Astrocyte of the spinal cord (primary cell): ENCODE data around the gene PSMD11.

Experiments used
- DNase-seq: peaks from one replicate; pipeline ENCODE4 v3.0.0; 2011; ENCODE audit warnings: low read depth, low spot score
- H3K4me3 ChIP-seq: 2 replicates; pipeline ENCODE4 v1.5.1; 2011; ENCODE audit warnings: low read depth, mild to moderate bottlenecking, low read length, moderate library complexity
- in situ Hi-C: cut with HindIII; loops from 2 replicates; pipeline ENCODE4 v1.10.0; 2017; ENCODE audit warnings: low sequenced_read_pairs
- TF ChIP-seq, protein P1 (sequence below): IDR thresholded peaks from 2 replicates; pipeline ENCODE4 v1.5.1; 2012; ENCODE audit warnings: low read depth, mild to moderate bottlenecking, low read length, inconsistent platforms

PSMD11 gene

DNA sequence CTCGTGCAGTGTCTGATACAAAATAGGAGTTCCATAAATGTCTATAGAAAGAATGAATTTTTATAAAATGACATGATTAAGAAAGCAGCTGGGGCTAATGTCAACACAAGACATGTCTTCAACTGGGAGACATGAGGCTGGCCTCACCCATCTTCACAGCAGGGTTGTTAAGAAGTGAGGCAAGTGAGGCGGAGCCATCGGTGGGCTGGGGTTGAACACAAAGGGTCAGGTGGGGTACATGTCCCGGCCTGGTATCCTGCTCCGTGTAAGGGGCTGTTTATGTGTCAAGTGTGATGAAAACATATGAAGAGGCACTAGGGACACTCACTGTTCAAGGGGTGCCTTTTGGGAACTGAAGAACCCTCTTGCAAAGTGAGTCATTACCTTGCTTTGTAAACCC is 64.6 kb downstream of the PSMD11 start:
- H3K4me3 ChIP-seq: no peak overlapping the region
- TF ChIP-seq, protein P1, sequence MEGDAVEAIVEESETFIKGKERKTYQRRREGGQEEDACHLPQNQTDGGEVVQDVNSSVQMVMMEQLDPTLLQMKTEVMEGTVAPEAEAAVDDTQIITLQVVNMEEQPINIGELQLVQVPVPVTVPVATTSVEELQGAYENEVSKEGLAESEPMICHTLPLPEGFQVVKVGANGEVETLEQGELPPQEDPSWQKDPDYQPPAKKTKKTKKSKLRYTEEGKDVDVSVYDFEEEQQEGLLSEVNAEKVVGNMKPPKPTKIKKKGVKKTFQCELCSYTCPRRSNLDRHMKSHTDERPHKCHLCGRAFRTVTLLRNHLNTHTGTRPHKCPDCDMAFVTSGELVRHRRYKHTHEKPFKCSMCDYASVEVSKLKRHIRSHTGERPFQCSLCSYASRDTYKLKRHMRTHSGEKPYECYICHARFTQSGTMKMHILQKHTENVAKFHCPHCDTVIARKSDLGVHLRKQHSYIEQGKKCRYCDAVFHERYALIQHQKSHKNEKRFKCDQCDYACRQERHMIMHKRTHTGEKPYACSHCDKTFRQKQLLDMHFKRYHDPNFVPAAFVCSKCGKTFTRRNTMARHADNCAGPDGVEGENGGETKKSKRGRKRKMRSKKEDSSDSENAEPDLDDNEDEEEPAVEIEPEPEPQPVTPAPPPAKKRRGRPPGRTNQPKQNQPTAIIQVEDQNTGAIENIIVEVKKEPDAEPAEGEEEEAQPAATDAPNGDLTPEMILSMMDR: no peak

GRCh38 chr17:32510466-32510865 is 66.2 kb downstream of the PSMD11 start:
- no peak overlapping the region for H3K4me3 ChIP-seq
- in situ Hi-C loops: no loop called here
- TF ChIP-seq, protein P1: no peak
- no peak for DNase-seq

More for the DNA sequence above, 64.6 kb downstream of the PSMD11 start:
- DNase-seq: no peak
- in situ Hi-C loops: no loop called here

- H3K4me3 ChIP-seq: no peak overlapping the region
- TF ChIP-seq, protein P1: no peak
- no peak for DNase-seq
- in situ Hi-C loops: no loop called here
These were observed 68.0 kb downstream of the PSMD11 start for GRCh38 chr17:32512328-32512727.

DNA sequence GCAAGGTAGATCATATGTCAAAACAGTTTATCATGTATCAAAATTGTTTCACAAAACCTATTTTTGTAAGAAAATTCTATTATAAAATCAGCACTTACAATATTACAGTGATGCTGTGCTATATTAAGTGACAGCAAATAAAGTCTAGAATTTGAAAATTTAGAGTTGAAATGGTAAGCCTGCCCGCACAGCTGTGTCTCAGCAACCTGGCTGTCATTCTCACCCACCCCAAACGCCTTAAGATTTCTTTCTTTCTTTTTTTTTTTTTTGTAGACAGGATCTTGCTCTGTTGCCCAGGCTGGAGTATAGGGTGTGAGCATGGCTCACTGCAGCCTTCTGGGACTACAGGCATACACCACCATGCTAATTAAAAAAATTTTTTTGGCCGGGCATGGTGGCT is 69.3 kb downstream of the PSMD11 start:
- in situ Hi-C loops: no loop called here
- TF ChIP-seq, protein P1: no peak
- no peak overlapping the region for H3K4me3 ChIP-seq
- DNase-seq: no peak

DNA sequence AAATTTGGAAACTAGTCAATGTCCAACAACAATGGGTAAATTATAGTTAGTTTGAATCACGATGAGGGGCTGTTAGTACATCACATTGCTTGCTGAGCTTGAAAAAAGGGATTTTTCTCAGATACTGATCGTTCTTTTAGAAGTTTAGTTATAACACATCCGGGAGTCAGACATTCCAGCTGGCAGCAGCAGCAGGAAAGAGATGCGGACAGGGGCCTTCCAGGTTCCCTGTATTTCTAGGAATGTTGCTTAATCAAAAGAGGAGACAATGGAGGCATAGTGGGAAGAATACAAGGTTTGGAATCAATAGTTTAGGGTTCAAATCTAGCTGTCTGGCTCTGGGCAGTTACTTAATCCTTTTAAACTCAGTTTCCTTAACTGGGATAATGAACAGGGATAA is 70.3 kb downstream of the PSMD11 start:
- in situ Hi-C loops: no loop called here

DNA sequence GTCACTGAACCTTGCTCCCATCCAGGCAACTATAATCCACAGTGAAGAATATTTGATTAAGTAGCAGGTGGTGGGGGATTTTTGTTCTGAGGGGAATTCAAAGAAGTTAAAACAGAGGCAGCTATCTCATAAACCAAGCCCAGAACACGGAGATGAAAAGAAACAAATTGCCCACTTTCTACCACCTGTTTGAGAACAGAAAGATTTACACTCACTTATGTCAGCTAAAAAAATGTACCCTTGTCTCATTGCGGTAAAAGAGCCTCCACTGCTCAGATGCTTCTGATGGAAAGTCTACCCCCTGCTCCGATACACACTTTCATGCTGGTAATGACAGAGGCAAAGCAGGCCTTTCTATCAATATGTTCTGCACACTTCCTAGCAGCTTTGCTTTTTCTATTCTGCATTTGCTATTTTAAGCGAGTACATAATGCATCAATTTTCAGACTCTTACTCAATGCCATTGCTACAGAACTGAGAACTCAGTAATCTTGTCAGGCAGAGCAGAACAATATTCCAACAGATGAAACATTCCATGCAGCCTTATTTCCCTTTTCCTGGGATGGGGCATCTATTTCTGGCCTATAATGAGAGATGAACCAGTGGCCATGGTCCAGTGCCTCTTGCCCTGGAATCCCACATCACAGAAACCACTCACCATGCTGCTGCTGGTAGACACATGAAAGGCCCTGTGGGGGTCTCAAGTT is 71.5 kb downstream of the PSMD11 start:
- no peak for DNase-seq
- in situ Hi-C loops: no loop called here
- no peak overlapping the region for H3K4me3 ChIP-seq
- TF ChIP-seq, protein P1: no peak

More for the DNA sequence above, 70.3 kb downstream of the PSMD11 start:
- TF ChIP-seq, protein P1: no peak
- no peak for DNase-seq
- no peak overlapping the region for H3K4me3 ChIP-seq
